Left lung (tissue), 10 donors: ENCODE results near the gene MYO18A. TPM values are rescaled to one million over a fixed set of nuclear protein-coding genes. Genes with fewer than 3 reads are reported as not detected.

Experiments used
- ATAC-seq: fragments of 200-7000 bp; cut with Tn5 transposase; one replicate; pipeline ENCODE4 v1.9.1; 2020; ENCODE audit warnings: moderate library complexity
- DNase-seq, 4 donors: peaks; one replicate each; pipeline ENCODE4 v3.0.0-alpha.2; 2013 to 2020
- H3K27ac ChIP-seq, 2 donors: fragments of 200-600 bp; sonication (generic) in 1 of 2; one replicate each; pipeline versions ENCODE4 v1.5.0 to v1.8.0; 2020 to 2021
- H3K27me3 ChIP-seq, 2 donors: fragments of 200-600 bp; sonication (generic) in 1 of 2; one replicate each; pipeline versions ENCODE4 v1.5.0 to v1.8.0; 2020 to 2021
- H3K36me3 ChIP-seq, 2 donors: fragments of 200-600 bp; sonication (generic) in 1 of 2; one replicate each; pipeline versions ENCODE4 v1.5.0 to v1.8.0; 2020 to 2021
- H3K4me1 ChIP-seq, 2 donors: fragments of 200-600 bp; one replicate each; pipeline ENCODE4 v1.8.0; 2021
- H3K4me3 ChIP-seq, 2 donors: fragments of 200-600 bp; sonication (generic) in 1 of 2; one replicate each; pipeline versions ENCODE4 v1.5.0 to v1.8.0; 2020 to 2021; ENCODE audit warnings: mild to moderate bottlenecking in 1 of 2
- H3K9me3 ChIP-seq, 2 donors: fragments of 200-600 bp; sonication (generic) in 1 of 2; one replicate each; pipeline versions ENCODE4 v1.5.0 to v1.8.0; 2020 to 2021
- intact Hi-C, 2 donors: fragments of 100-400 bp; cut with DNase I; formaldehyde crosslinking; loops; one replicate each; pipeline versions ENCODE4 v1.11.2 to v1.14.2; 2022
- polyA plus RNA-seq, 6 donors: library from polyadenylated mRNA; unstranded; fragments of 120-200 nt; gene quantifications; one replicate each; pipeline ENCODE4 v1.2.1, GENCODE V29; 2013; ENCODE audit not compliant: insufficient read length in 6 of 6
- total RNA-seq, 2 donors: library from RNA; stranded (reverse); fragmentation: NEBNext Ultra II Directional; extraction: Animal tissue kit (Norgen Biotek cat#: 25700); gene quantifications; one replicate each; pipeline ENCODE4 v1.2.1, GENCODE V29; 2021
- TF ChIP-seq, protein P1 (sequence below), 2 donors: fragments of 200-600 bp; sonication (generic) in 1 of 2; IDR thresholded peaks; one replicate each; pipeline versions ENCODE4 v1.5.0 to v1.8.0; 2021; ENCODE audit warnings: antibody characterized with exemption in 2 of 2
- donor health status: DM: no; HTN: yes; CAD: no.
- donor health status: DM: no; HTN: no; CAD: no.

MYO18A gene
- total and polyA plus RNA-seq, 8 donors: 37.0 to 58.3 (median 40.4) TPM

DNA sequence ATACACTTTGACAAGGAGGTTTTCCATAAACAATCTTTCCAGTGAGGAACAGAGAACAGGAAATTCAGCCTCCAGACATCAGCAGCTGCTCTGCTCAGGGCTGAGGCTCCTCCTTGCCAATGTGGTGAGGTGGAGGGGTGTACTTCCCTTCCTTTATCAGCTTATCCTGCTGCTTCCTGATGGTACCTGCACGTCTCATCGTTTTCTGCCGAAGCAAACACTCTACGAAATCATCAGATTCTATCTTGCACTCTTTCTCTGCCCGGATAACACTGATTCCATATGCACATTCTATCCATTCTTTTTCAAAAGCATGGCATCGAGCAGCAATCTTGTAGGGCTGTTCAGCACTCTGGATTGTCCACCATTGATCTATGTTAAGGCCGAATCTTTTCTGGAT lies 159.0 kb downstream of the MYO18A start:
- no peaks in the 10 kb centered on the region for H3K9me3 ChIP-seq
- H3K4me3 ChIP-seq: no peak overlapping the region
- ATAC-seq (no peak), DNase-seq (no peak)
- no peak overlapping the region for H3K27ac ChIP-seq
- H3K4me1 ChIP-seq: peaks cover 0 to 8% of the 10 kb centered on the region in 2 donors
- peaks cover 21 to 80% of the 10 kb centered on the region in 2 donors for H3K27me3 ChIP-seq
- intact Hi-C loops: no loop called here
- no peaks in the 10 kb centered on the region for H3K36me3 ChIP-seq
- TF ChIP-seq, protein P1, sequence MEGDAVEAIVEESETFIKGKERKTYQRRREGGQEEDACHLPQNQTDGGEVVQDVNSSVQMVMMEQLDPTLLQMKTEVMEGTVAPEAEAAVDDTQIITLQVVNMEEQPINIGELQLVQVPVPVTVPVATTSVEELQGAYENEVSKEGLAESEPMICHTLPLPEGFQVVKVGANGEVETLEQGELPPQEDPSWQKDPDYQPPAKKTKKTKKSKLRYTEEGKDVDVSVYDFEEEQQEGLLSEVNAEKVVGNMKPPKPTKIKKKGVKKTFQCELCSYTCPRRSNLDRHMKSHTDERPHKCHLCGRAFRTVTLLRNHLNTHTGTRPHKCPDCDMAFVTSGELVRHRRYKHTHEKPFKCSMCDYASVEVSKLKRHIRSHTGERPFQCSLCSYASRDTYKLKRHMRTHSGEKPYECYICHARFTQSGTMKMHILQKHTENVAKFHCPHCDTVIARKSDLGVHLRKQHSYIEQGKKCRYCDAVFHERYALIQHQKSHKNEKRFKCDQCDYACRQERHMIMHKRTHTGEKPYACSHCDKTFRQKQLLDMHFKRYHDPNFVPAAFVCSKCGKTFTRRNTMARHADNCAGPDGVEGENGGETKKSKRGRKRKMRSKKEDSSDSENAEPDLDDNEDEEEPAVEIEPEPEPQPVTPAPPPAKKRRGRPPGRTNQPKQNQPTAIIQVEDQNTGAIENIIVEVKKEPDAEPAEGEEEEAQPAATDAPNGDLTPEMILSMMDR (IDR thresholded peaks at IDR 0.05): no peak

Other genes with a start within 250 kb of the MYO18A start
- gene PHF12, start 228.9 kb downstream of the MYO18A start, total RNA-seq: 10 to 100 TPM; 32.1 to 45.8 TPM
- 10 to 100 TPM; 48.2 to 68.7 (median 60.7) TPM for gene PHF12, start 228.9 kb downstream of the MYO18A start, polyA plus RNA-seq
- gene SEZ6, start 174.4 kb downstream of the MYO18A start, total RNA-seq: under 1 TPM in 1 of 2 donors, not detected in 1; 0.09 TPM
- 1 to 10 TPM in 1 of 6 donors, under 1 TPM in 5; 0.43 to 1.2 (median 0.87) TPM for gene SEZ6, start 174.4 kb downstream of the MYO18A start, polyA plus RNA-seq
- gene PIPOX, start 137.3 kb downstream of the MYO18A start, total RNA-seq: 1 to 10 TPM; 1.1 to 1.3 TPM
- gene PIPOX, start 137.3 kb downstream of the MYO18A start, polyA plus RNA-seq: 1 to 10 TPM; 1.7 to 3.3 (median 2.3) TPM
- gene CRYBA1, start 66.5 kb upstream of the MYO18A start, total RNA-seq: not detected
- gene CRYBA1, start 66.5 kb upstream of the MYO18A start, polyA plus RNA-seq: not detected
- gene NUFIP2, start 113.8 kb upstream of the MYO18A start, total RNA-seq: 10 to 100 TPM; 54.7 to 61.2 TPM
- gene NUFIP2, start 113.8 kb upstream of the MYO18A start, polyA plus RNA-seq: 10 to 100 TPM; 34.5 to 42.0 (median 38.1) TPM
- 10 to 100 TPM; 58.5 to 66.0 TPM for gene TAOK1, start 210.0 kb upstream of the MYO18A start, total RNA-seq
- 10 to 100 TPM; 43.4 to 47.8 (median 45.8) TPM for gene TAOK1, start 210.0 kb upstream of the MYO18A start, polyA plus RNA-seq